HG03469 (cell line): ENCODE results near the gene ETV6.

Source experiments
- ATAC-seq: cut with Tn5 transposase; IDR thresholded peaks from one replicate; pipeline ENCODE4 v1.9.1; 2021; ENCODE audit warnings: mild to moderate bottlenecking, moderate library complexity, moderate number of reproducible peaks; ENCODE audit not compliant: unreplicated experiment

Gene ETV6

GRCh38 chr12:11642785-11643184 is 6.7 kb upstream of the ETV6 start:
- ATAC-seq: no peak

- ATAC-seq: no peak
Observed at GRCh38 chr12:11645391-11645790, 4.1 kb upstream of the ETV6 start.

- ATAC-seq: no peak
Observed at GRCh38 chr12:11648514-11649412, 711 bp upstream of the ETV6 start.

DNA sequence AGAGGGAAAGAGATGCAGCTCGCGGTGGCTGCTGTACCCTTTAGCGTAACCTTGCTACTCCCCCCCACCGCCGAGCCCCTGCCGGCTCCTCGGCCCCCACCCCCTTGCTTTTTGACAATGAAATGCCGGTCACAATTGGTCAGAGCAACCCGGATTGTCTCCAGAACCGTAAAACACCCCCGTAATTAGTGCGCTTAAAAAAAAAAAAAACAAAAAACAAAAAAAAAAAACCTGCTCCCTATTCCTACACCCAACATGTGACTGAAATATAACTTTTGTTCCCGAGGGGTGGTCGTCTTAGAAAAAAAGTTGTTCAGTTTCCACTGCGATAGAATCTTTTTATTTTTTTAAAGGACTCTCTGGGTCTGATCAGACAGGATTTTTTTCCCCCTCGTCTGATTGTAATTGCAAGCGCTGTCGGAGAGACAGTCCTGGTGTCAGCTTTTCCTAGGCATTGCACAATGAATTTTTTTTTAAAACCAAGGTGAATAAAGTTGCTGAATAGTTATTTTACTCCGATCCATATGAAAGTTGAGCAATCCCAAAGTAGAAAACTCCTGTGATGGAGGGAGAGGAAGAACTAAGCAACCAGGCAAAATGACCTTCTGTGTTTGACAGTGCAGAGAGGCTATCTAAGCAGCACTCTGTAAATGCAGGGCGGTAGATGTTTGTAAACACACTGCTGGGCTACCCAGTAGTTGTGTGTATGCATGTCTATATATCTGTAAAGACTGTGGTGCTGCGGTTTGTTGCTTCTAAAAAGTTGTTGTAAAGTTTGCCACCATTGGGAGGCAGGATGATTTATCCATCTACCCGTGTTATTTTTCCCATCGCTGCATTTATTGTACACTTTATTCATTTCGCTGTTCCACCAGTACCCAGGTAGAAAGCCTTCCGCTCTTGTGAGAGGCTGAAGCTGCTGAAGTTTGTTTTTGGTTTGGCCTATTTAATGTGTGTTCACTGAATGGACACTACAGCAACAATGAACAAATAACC is 1.1 kb downstream of the ETV6 start:
- no peak for ATAC-seq

DNA sequence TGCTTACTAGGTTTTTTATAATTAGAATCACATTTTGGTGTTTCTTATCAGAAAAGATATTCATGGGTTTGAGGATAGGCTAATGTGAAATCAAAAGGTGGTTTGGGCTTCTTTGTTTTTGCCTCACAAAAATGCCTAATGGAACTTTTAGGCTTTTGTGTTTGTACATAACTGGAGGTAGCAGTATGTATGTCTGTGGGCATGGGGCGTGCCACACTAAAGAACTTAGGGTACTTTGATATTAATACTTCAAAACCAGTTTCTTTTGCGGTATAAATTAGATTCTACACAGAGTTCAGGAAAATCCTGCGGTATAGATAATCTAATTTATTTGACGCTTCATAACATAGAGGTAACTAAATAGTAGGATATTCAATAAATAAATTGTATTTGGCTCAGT is 1.9 kb downstream of the ETV6 start:
- ATAC-seq: no peak

GRCh38 chr12:11651785-11652184 is 2.3 kb downstream of the ETV6 start:
- no peak for ATAC-seq

- ATAC-seq: no peak
Observed at GRCh38 chr12:11652351-11653040, 3.0 kb downstream of the ETV6 start.

DNA sequence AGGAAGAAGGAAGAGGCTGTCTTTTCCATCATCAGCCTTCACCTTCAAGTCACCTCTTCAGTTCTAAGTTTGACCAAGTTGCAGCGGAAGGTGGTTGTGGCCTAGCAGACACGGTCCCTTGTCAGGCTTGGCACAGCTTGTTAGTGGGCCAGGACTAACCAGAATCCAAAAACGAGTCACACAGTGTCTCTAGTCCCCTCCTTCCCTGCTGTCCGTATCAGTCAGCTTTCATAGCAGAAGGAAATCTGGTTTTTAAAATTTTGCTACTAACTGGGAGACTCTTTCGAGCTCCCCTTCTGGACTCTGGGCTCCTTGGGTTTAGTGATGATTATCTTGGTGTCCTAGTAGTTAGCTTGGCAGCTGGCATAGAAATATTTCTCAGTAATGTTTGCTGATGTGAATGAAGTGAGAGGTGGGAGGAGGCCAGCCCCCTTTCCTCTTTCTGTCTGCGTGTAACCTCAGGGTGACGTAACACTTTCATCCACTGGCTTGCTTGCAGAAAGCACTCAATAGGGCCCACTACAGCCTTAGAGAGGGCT is 3.8 kb downstream of the ETV6 start:
- ATAC-seq: no peak

GRCh38 chr12:11654338-11654737 is 4.9 kb downstream of the ETV6 start:
- ATAC-seq: no peak

- ATAC-seq: no peak
Observed at GRCh38 chr12:11654802-11655201, 5.3 kb downstream of the ETV6 start.

DNA sequence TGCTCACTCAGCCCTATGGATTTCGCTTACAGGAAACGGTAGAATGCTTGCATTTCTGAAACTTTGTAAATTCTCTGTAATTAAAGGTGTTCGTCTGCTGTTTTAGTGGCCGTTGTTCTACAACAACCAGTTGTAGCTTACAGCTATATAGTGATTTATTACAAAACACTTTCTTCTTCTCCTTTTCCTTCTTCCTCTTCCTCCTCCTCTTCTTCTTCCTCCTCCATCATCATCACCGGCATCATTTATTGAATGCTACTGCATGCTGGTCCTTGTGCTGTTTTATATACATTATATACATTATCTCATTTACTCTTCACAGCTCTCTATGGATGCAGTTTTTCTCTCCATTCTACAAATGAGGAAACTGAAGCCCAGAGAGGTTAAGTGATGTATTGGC is 6.4 kb downstream of the ETV6 start:
- no peak for ATAC-seq

- no peak for ATAC-seq
Observed at GRCh38 chr12:11656550-11656949, 7.1 kb downstream of the ETV6 start.

DNA sequence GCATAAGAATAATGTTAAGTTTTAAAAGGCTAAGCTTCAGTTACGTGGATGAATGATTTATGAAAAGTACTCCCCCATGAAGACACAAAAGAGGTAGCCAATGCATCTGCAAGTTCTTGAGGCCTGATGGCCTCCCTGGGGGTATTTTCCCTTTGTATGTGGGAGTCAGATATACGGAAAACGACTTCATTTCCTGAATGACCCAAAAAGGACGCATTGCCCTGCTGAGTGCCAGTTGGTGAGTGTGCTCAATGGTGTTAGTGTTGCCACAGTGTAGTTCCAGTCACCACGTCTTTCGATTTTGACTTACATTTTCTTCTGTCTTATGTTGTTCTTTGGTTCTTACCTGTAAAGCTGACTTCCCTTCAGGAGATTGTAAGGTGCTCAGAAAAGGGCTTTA is 8.0 kb downstream of the ETV6 start:
- ATAC-seq: no peak

DNA sequence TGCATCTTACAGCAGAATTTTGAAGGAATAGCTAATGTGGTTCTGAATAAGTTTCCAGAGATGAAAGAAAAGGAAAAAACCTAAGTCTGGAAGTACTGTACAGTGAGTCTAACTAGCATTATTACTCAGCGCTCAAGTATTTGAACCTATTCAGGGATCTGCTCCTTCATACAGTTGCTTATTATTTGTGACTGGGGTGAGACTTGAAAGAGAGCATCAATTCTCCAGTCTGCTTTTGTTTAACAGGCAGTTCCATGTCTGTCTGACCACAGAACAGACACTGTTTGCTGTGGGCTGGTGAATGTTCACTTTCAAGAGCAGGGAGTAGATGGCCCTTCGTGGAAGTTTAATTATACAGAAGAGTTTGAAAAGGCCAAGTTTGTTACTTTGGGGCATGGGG is 9.3 kb downstream of the ETV6 start:
- no peak for ATAC-seq

DNA sequence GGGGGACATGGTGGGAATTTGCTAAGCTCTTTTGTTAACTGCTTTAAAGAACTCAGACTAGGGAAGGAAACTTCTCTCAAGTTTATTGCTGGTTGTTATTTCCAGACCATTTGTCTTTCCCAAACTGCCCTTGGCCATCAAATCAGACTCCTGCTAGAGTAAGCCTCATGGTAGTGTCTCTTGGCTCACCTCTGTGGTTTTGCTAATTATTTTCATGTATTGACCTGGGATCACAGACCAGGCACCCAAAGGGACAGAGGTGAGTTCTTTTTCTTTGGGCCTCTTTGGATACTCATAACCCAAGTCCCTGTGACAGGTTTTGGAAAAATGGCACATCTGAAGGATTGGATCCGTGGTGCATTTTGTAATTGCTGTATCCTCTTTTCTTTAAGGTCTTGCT is 11.2 kb downstream of the ETV6 start:
- ATAC-seq: no peak

DNA sequence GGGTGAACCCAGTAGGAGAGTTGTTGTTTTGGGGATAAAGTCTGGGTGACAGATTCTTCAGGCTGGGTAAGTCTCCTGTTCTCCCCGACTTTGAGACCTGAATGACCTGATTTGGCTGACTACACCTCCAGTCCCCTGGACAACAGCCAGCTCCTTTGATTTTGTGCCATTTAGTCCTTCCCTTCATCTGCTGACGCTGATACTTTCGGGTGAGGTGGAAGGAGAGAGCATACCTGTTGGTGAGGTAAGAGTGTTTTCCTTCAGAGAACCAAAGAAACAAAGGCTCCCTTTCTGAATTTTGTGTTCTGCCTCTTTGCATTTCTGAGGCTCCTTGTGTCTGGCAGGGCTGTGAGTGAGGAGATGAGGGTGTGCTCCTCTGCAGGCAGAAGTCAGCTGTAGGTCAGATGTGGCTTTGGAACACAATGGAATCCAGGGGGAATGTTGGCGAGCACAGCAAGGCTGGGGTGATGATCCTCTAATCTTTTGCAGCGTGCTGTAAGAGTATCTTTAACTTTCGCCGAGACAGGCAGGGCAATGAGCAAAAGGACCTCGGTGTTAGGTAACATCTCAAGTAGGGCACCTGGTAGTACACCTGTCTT is 12.1 kb downstream of the ETV6 start:
- no peak for ATAC-seq

DNA sequence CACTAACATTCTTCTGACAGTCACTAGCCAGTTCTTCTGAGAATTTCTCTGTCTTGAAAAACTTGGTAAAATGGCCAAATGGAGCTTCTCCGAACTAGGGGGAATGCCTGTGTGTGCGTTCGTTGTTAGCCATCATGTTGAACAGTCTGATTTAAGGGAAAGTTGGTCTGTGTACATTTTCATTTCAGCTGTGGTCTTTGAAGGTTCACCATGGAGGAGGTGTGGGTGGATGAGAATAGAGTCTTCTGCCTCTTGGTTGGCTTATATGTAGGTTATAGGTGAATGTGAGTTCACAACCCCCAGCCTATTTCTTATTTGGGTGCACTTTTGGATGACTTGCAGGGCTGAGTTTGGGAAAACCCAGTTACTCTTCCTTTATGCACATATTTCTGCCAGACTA is 12.9 kb downstream of the ETV6 start:
- no peak for ATAC-seq

- no peak for ATAC-seq
Observed at GRCh38 chr12:11663130-11663529, 13.7 kb downstream of the ETV6 start.

- no peak for ATAC-seq
Observed at GRCh38 chr12:11664101-11664500, 14.6 kb downstream of the ETV6 start.
